HG03095 (cell line): ENCODE measurements around the gene HEATR5B.
A peak's percentile ranks its signal among the peaks of the same experiment; 100 is the strongest.
"Not testable (repeated sequence)": the region's sequence is repeated elsewhere in the genome, so short reads cannot be mapped to it uniquely, and the experiment has no call there.

Experiments used
- ATAC-seq: cut with Tn5 transposase; IDR thresholded peaks from one replicate; pipeline ENCODE4 v1.9.1; 2021; ENCODE audit warnings: moderate library complexity; ENCODE audit not compliant: unreplicated experiment

The HEATR5B gene

GRCh38 chr2:36988008-36988407, 96.2 kb downstream of the HEATR5B start:
- no peak for ATAC-seq

GRCh38 chr2:36982467-36982866, 101.7 kb downstream of the HEATR5B start:
- no peak for ATAC-seq

GRCh38 chr2:36981911-36982310, 102.3 kb downstream of the HEATR5B start:
- no peak for ATAC-seq

- not testable (repeated sequence) for ATAC-seq
These were observed 105.2 kb downstream of the HEATR5B start for GRCh38 chr2:36979007-36979406.

GRCh38 chr2:36976065-36976464, 108.1 kb downstream of the HEATR5B start:
- no peak for ATAC-seq

- no peak for ATAC-seq
These were observed 108.9 kb downstream of the HEATR5B start for GRCh38 chr2:36975306-36975705.

- ATAC-seq = no peak
These were observed 110.9 kb downstream of the HEATR5B start for GRCh38 chr2:36973320-36973719.

GRCh38 chr2:36971990-36972389, 112.2 kb downstream of the HEATR5B start:
- ATAC-seq = no peak

- no peak for ATAC-seq
These were observed 116.8 kb downstream of the HEATR5B start for GRCh38 chr2:36967236-36967876.

GRCh38 chr2:36966370-36967235, 117.6 kb downstream of the HEATR5B start, which contains the start of gene STRN:
TSS of gene STRN (minus strand) at chr2:36966536. CDS start at chr2:36966463, 73 bp downstream.
- ATAC-seq = peak; percentile 98

GRCh38 chr2:36965751-36966369, 118.3 kb downstream of the HEATR5B start:
- ATAC-seq = peak; percentile 19

GRCh38 chr2:36965206-36965605, 119.0 kb downstream of the HEATR5B start:
- no peak for ATAC-seq

- ATAC-seq = no peak
These were observed 119.6 kb downstream of the HEATR5B start for GRCh38 chr2:36964496-36965058.

GRCh38 chr2:36963734-36964133, 120.4 kb downstream of the HEATR5B start:
- ATAC-seq = no peak

- no peak for ATAC-seq
These were observed 121.1 kb downstream of the HEATR5B start for GRCh38 chr2:36963106-36963505.

GRCh38 chr2:36960773-36961172, 123.4 kb downstream of the HEATR5B start:
- no peak for ATAC-seq

GRCh38 chr2:36960005-36960675, 124.0 kb downstream of the HEATR5B start:
- no peak for ATAC-seq

GRCh38 chr2:36954977-36955607, 129.1 kb downstream of the HEATR5B start:
- ATAC-seq = no peak

- no peak for ATAC-seq
These were observed 131.4 kb downstream of the HEATR5B start for GRCh38 chr2:36952748-36953197.

GRCh38 chr2:36951574-36951973, 132.6 kb downstream of the HEATR5B start:
- no peak for ATAC-seq
